ENCODE measurements around the gene CCNF.

Gene CCNF

GRCh38 chr16:2487903-2488531 is 58.8 kb downstream of the CCNF start:
- no peak for DNase-seq

- DNase-seq: no peak
Observed at GRCh38 chr16:2489581-2489980, 60.3 kb downstream of the CCNF start.

- peak; percentile 65 for DNase-seq
Observed at GRCh38 chr16:2490190-2491105, 61.2 kb downstream of the CCNF start.

DNA sequence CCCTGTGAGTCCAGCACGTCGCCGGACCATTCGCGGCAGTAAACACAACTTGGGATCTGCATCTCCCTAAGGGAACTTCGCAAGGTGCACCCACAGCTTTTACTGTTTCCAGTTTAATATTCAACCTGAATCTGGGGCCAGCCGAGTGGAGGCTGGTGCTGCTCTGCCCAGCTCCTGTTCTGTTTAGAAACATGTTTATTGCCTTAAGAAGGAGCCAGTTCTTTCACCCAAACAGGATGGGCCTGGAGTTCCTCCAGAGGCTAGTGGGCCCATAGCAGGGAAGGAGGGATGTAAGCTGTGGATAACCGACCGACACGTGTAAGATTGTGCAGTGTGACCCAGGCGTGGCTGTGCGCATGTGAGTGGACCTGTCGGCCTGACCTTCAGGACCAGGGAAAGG is 63.0 kb downstream of the CCNF start:
- DNase-seq: no peak

DNA sequence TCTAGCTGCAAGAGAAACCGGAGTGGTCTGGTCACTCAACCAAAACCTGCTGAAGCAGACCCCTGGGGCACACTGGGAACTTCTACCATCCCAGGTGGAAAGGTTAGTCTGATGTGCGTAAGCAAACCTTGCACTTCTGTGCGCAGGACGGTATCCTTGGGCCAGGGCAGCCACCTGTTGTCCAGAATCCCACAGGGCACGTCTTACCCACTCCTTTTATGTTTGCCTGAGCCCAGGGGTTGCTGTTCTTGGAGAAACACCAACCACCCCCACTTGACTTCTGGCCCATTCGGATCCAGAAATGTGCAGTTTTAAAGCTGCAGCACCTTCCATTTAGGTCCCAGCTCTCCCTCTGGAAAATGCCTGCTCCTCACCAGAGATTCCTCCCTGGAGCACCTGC is 64.4 kb downstream of the CCNF start:
- DNase-seq: no peak

GRCh38 chr16:2494616-2495015 is 65.4 kb downstream of the CCNF start:
- no peak for DNase-seq

DNA sequence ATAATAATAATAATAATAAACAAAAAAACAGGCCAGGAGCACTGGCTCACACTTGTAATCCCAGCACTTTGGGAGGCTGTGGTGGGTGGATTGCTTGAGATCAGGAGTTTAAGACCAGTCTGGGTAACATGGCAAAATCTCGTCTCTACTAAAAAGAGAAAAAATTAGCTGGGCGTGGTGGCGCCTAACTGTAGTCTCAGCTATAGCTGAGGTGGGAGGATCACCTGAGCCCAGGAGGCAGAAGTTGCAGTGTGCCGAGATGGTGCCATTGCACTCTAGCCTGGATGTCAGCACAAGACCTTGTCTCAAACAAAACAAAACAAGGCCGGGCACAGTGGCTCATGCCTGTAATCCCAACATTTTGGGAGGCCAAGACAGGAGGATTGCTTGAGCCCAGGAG is 65.8 kb downstream of the CCNF start:
- DNase-seq: no peak

DNA sequence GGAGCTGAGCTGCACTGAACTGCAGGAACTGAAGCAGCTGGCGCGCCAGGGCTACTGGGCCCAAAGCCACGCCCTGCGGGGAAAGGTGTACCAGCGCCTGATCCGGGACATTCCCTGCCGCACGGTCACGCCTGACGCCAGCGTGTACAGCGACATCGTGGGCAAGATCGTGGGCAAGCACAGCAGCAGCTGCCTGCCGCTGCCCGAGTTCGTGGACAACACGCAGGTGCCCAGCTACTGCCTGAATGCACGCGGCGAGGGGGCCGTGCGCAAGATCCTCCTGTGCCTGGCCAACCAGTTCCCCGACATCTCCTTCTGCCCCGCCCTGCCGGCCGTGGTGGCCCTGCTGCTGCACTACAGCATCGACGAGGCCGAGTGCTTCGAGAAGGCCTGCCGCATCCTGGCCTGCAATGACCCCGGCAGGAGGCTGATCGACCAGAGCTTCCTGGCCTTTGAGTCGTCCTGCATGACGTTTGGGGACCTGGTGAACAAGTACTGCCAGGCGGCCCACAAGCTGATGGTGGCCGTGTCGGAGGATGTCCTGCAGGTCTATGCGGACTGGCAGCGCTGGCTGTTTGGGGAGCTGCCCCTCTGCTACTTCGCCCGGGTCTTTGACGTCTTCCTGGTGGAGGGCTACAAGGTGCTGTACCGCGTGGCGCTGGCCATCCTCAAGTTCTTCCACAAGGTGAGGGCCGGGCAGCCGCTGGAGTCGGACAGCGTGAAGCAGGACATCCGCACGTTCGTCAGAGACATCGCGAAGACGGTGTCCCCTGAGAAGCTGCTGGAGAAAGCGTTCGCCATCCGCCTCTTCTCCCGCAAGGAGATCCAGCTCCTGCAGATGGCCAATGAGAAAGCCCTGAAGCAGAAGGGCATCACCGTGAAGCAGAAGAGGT is 67.2 kb downstream of the CCNF start:
- no peak for DNase-seq

DNA sequence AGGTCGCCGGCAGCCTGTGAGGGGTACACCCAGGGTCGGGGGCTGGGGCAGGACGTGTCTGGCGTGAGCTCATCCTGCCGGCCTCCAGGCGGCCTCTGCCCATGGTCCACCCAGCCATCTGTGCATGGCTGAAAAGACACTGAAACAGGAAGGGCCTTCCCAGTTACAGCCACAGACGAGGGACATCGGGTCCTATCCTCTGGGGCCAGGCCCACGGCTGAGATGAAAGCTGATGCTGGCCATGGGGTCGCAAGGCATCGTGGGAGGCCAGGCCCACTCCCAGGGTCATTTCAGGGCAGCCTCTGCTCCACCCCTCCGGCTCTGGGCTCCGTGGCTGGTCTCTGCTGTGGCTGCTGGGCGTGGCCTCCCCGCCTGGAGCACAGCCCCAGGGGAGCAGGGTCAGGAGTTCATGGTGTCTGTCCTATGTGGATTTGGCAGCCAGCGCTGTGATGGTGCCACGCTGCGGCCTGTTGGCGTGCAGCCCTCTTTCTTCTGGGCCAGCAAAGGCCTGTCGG is 67.9 kb downstream of the CCNF start:
- DNase-seq: no peak

DNA sequence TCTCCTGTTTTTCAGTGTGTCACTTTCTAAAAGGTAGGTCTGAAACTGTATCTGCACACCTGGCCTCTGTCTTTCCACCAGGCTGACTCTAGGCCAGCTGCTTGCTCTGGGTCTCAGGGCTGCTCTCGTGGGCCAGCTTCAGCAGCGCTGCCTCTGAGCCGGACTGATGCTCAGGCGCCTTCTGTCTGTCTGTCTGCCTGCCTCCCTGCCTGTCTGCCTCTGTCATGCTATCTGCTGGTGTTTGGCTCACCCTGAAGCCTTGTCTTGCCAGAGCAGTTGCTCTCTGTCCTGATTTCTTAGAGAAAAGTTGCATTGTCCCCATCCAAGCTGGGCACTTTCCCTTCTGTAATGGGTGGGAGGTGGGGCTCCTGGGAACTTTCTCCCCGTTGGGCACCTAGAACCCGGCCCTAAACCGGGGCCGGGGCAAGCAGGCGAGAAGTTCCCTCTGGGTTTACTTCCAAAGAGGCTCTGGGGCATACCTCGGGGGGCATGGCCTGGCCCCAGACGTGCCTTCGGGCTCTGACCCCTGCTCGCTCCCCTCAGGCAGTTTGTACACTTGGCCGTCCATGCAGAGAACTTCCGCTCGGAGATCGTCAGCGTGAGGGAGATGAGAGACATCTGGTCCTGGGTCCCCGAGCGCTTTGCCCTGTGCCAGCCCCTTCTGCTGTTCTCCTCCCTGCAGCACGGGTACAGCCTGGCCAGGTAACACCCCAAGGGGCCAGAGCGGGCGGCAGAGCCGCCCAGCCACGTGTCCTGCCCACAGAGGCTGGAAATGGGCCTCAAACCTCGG is 68.6 kb downstream of the CCNF start:
- no peak for DNase-seq

GRCh38 chr16:2498531-2499253 is 69.4 kb downstream of the CCNF start:
- DNase-seq: no peak

- DNase-seq: no peak
Observed at GRCh38 chr16:2499454-2499853, 70.2 kb downstream of the CCNF start.

DNA sequence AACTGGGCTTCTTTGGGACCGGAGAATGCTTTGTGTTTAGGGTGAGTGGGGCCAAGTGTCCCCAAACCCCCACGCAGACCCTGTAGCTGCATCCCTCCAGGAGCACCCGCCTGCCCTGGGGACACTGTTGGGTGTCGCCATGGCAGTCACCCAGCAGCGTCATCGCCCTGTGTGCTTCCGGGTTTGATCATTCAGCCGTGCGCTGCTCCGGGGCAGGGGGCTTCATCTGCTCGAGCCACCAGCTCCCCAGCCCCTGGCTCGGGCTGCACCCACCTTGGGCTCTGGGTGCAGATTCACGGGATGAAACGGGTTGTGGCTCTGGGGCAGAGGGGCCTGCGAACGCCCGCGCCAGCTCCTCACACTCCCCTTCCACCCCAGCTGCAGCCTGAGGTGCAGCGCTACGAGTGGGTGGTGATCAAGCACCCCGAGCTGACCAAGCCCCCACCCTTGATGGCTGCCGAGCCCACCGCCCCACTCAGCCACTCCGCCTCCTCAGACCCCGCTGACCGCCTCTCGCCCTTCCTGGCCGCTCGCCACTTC is 70.7 kb downstream of the CCNF start:
- no peak for DNase-seq

GRCh38 chr16:2500430-2500917 is 71.2 kb downstream of the CCNF start:
- DNase-seq: no peak

GRCh38 chr16:2500918-2501750 is 71.9 kb downstream of the CCNF start:
- peak; percentile 69 for DNase-seq

GRCh38 chr16:2501946-2502895 is 73.0 kb downstream of the CCNF start:
- DNase-seq: no peak

GRCh38 chr16:2505695-2506094 is 76.4 kb downstream of the CCNF start:
- no peak for DNase-seq

GRCh38 chr16:2507052-2507659 is 77.9 kb downstream of the CCNF start:
- no peak for DNase-seq

DNA sequence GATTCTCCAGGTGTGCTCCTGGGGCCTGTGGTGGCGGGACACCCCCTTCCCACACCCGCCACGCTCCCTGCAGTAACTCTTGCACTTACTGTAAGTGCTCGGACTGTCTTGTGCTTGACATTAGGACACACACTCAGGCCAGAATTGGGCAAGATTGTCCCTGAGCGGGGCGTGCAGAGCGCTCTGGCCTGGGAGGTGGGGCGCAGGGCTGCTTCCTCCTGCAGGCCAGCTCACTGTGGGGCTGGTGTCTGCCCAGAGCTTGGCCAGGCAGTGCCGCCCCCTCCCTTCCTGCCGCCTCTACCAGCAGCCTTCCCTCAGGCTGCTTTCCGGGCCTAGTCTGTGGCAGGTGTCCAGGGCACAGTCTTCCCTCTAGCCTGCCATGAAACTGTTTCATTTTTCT is 78.4 kb downstream of the CCNF start:
- DNase-seq: no peak
